GM23248 (cell line): ENCODE results near the gene WDR54. TPM values are rescaled to one million over a fixed set of nuclear protein-coding genes. Genes with fewer than 3 reads are reported as not detected.
A peak's percentile ranks its signal among the peaks of the same experiment; 100 is the strongest.

Experiments
- DNase-seq: peaks from one replicate; pipeline ENCODE4 v3.0.0-alpha.2; 2015
- H2AFZ ChIP-seq: fragments of 200-600 bp; sonication (generic); 2 replicates; pipeline ENCODE4 v1.6.1; 2016; ENCODE audit warnings: antibody characterized with exemption
- H3F3A ChIP-seq: fragments of 200-600 bp; sonication (generic); 2 replicates; pipeline ENCODE4 v1.6.1; 2016; ENCODE audit warnings: mild to moderate bottlenecking, antibody characterized with exemption, mixed run types; ENCODE audit not compliant: insufficient read depth
- H3K27ac ChIP-seq: fragments of 200-600 bp; sonication (generic); 2 replicates; pipeline ENCODE4 v1.5.1; 2016; ENCODE audit warnings: mild to moderate bottlenecking
- H3K27me3 ChIP-seq: fragments of 200-600 bp; sonication (generic); replicated peaks from 2 replicates; pipeline ENCODE4 v1.6.1; 2016; ENCODE audit warnings: mild to moderate bottlenecking; ENCODE audit not compliant: insufficient read depth
- H3K36me3 ChIP-seq: fragments of 200-600 bp; sonication (generic); 2 replicates; pipeline ENCODE4 v1.6.1; 2016; ENCODE audit warnings: low read depth, mild to moderate bottlenecking
- H3K4me1 ChIP-seq: fragments of 200-600 bp; sonication (generic); 2 replicates; pipeline ENCODE4 v1.6.1; 2016; ENCODE audit warnings: mild to moderate bottlenecking; ENCODE audit not compliant: insufficient read depth
- H3K4me2 ChIP-seq: fragments of 200-600 bp; sonication (generic); one replicate; pipeline ENCODE4 v1.6.1; 2016; ENCODE audit warnings: mild to moderate bottlenecking; ENCODE audit not compliant: unreplicated experiment
- H3K4me3 ChIP-seq: fragments of 200-600 bp; sonication (generic); 2 replicates; pipeline ENCODE4 v1.5.1; 2016; ENCODE audit warnings: mild to moderate bottlenecking
- H3K79me2 ChIP-seq: fragments of 200-600 bp; sonication (generic); 2 replicates; pipeline ENCODE4 v1.6.1; 2016; ENCODE audit warnings: mild to moderate bottlenecking; ENCODE audit not compliant: insufficient read depth
- H3K9ac ChIP-seq: fragments of 200-600 bp; sonication (generic); 2 replicates; pipeline ENCODE4 v1.6.1; 2016; ENCODE audit warnings: mild to moderate bottlenecking
- H3K9me2 ChIP-seq: fragments of 200-600 bp; sonication (generic); 2 replicates; pipeline ENCODE4 v1.6.1; 2016; ENCODE audit warnings: mixed run types, mild to moderate bottlenecking, moderate library complexity; ENCODE audit not compliant: insufficient read depth
- H3K9me3 ChIP-seq: fragments of 200-600 bp; sonication (generic); one replicate; pipeline ENCODE4 v1.6.1; 2017; ENCODE audit warnings: low read depth
- H4K20me1 ChIP-seq: fragments of 200-600 bp; sonication (generic); 2 replicates; pipeline ENCODE4 v1.6.0; 2016; ENCODE audit not compliant: insufficient read depth
- EZH2 ChIP-seq: fragments of 200-600 bp; sonication (generic); IDR thresholded peaks from 2 replicates; pipeline ENCODE4 v1.6.1; 2018; ENCODE audit warnings: antibody characterized with exemption, mild to moderate bottlenecking; ENCODE audit not compliant: insufficient read depth, poor library complexity, severe bottlenecking
- EZH2phosphoT487 ChIP-seq: fragments of 200-600 bp; sonication (generic); IDR thresholded peaks from 2 replicates; pipeline ENCODE4 v1.6.1; 2018; ENCODE audit warnings: antibody characterized with exemption, moderate library complexity, mild to moderate bottlenecking, low read depth; ENCODE audit not compliant: insufficient read depth
- WGBS, 2 experiments: methylation state at CpG; one replicate each; pipeline ENCODE4 v1.1.6; 2015 to 2017; ENCODE audit warnings: low lambda C conversion rate in 2 of 2, low coverage in 1 of 2; ENCODE audit errors: missing lambda C conversion rate in 2 of 2; 5-methylcytosine and 5-hydroxymethylcytosine counted together
- in situ Hi-C: fragments of 300-500 bp; cut with MboI; formaldehyde crosslinking; loops from 2 replicates; pipeline ENCODE4 v1.15.0; 2020
- polyA plus RNA-seq: library from polyadenylated mRNA; unstranded; fragments of >200 nt; fragmentation: Nextera tagmentation; extraction: Ambion mirVana; gene quantifications from 2 replicates; pipeline ENCODE4 v1.2.1, GENCODE V29; 2016
- total RNA-seq: library from RNA; depleted of rRNA; stranded (reverse); fragments of >200 nt; shearing (Covaris generic); gene quantifications from 2 replicates; pipeline ENCODE4 v1.2.3, GENCODE V29; 2014

Gene WDR54
- total and polyA plus RNA-seq, 2 experiments from 2014 or later, result 45.0 to 50.8 TPM

DNA sequence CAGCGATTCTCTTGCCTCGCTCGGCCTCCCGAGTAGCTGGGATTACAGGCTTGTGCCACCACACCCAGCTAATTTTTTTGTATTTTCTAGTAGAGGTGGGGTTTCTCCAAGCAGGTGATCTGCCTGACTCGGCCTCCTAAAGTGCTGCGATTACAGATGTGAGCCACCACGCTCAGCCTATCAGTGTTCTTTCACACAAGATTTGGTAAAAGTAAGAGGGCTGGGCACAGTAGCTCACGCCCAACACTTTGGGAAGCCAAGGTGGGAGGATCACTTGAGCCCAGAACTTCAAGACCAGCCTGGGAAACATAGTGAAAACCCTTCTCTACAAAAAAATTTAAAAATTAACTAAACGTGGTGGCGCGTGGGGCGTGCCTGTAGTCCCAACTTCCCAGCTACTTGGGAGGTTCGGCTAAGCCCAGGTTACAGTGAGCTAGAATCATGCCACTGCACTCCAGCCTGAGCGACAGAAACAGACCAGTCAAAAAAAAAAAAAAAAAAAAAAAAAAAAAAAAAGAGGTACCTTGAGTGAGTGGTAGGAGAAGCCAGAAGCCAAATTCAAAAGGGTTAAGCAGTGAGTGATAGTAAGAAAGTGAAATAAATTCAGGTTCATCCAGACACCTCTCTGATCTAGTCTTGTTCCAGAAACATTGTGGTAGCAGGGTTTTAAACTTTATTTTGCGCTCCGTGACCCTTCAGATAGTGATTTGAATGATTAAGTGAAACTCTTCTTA is 50.0 kb downstream of the WDR54 start:
- Histone ChIP-seq H3F3A (peaks cover 33% of the 10 kb centered on the region), H3K36me3 (0 out of 2 replicates have a peak, but pooled peaks cover 4% of the 10 kb centered on the region), H2AFZ (peak overlapping the region; percentile 95), H3K27me3 (no peaks in the 10 kb centered on the region), H3K4me1 (peaks cover 15% of the 10 kb centered on the region), H3K9me2 (no peaks in the 10 kb centered on the region), H4K20me1 (no peaks in the 10 kb centered on the region), H3K4me2 (peak overlapping the region; percentile 85), H3K4me3 (peak overlapping the region; percentile 87), H3K79me2 (peaks cover 14% of the 10 kb centered on the region), H3K9me3 (no peaks in the 10 kb centered on the region), H3K27ac (peak overlapping the region; percentile 87), H3K9ac (peak overlapping the region; percentile 88)
- TF ChIP-seq EZH2 (no peak), EZH2phosphoT487 (no peak)
- in situ Hi-C loops, result no loop called here
- DNase-seq, result peak; percentile 20
- WGBS, 2 experiments, result 45 to 47% methylated on average over 16 of the region's 16 CpGs

- no peaks in the 10 kb centered on the region for H3K9me3 ChIP-seq
- H3K27me3 ChIP-seq, result no peaks in the 10 kb centered on the region
- WGBS, 2 experiments, result 1% methylated on average over 66 of the region's 66 CpGs
- H3K4me3 ChIP-seq, result peak within 1 kb of the TSS; percentile 87
- H3K36me3 ChIP-seq, result 0 out of 2 replicates have a peak, but pooled peaks cover 9% of the 10 kb centered on the region
- peak within 1 kb of the TSS; percentile 85 for H3K4me2 ChIP-seq
- H3K9me2 ChIP-seq, result no peaks in the 10 kb centered on the region
- DNase-seq, result peak; percentile 97
- peak within 1 kb of the TSS; percentile 95 for H2AFZ ChIP-seq
- TF ChIP-seq EZH2phosphoT487 (no peak), EZH2 (no peak)
- peaks cover 17% of the 10 kb centered on the region; the same call in 1 of the 2 replicates for H3K79me2 ChIP-seq
- peak within 1 kb of the TSS; percentile 87 for H3K27ac ChIP-seq
- peak within 1 kb of the TSS; percentile 88 for H3K9ac ChIP-seq
- in situ Hi-C loops, result no loop called here
- H3K4me1 ChIP-seq, result peaks cover 15% of the 10 kb centered on the region
- peaks cover 31% of the 10 kb centered on the region for H3F3A ChIP-seq
- H4K20me1 ChIP-seq, result no peaks in the 10 kb centered on the region
These were observed 50.8 kb downstream of the WDR54 start, which contains the start of gene MRPL53 for GRCh38 chr2:74472086-74472944. Gene MRPL53 (minus strand): TSS chr2:74472680. CDS start chr2:74472660, 20 bp downstream.

GRCh38 chr2:74472945-74473258 is 51.4 kb downstream of the WDR54 start:
- TF ChIP-seq EZH2, result no peak
- TF ChIP-seq EZH2phosphoT487, result no peak
- Histone ChIP-seq H2AFZ (peak overlapping the region; percentile 95), H3K9me2 (no peaks in the 10 kb centered on the region), H3K27ac (peak overlapping the region; percentile 87), H3K27me3 (no peaks in the 10 kb centered on the region), H3K4me2 (peak overlapping the region; percentile 85), H3K79me2 (peaks cover 20% of the 10 kb centered on the region; the same call in 1 of the 2 replicates), H4K20me1 (no peaks in the 10 kb centered on the region), H3K9me3 (no peaks in the 10 kb centered on the region), H3K4me3 (peak overlapping the region; percentile 87), H3F3A (peaks cover 28% of the 10 kb centered on the region), H3K36me3 (0 out of 2 replicates have a peak, but pooled peaks cover 13% of the 10 kb centered on the region), H3K9ac (peak overlapping the region; percentile 88), H3K4me1 (peaks cover 15% of the 10 kb centered on the region)
- in situ Hi-C loops, result no loop called here
- DNase-seq, result no peak
- 8 to 9% methylated on average over 7 of the region's 7 CpGs for WGBS, 2 experiments

- Histone ChIP-seq H3K36me3 (0 out of 2 replicates have a peak, but pooled peaks cover 13% of the 10 kb centered on the region), H3K4me1 (peaks cover 15% of the 10 kb centered on the region), H3K4me3 (no peak overlapping the region), H3K9me3 (no peaks in the 10 kb centered on the region), H3K79me2 (peaks cover 36% of the 10 kb centered on the region), H3K27ac (no peak overlapping the region), H4K20me1 (no peaks in the 10 kb centered on the region), H3K4me2 (no peak overlapping the region), H3K27me3 (no peaks in the 10 kb centered on the region), H3K9ac (no peak overlapping the region), H2AFZ (no peak overlapping the region), H3K9me2 (no peaks in the 10 kb centered on the region), H3F3A (peaks cover 28% of the 10 kb centered on the region)
- in situ Hi-C loops, result no loop called here
- DNase-seq, result no peak
- WGBS, 2 experiments, result 98 to 99% methylated on average over 6 of the region's 6 CpGs
- no peak for TF ChIP-seq EZH2
- TF ChIP-seq EZH2phosphoT487, result no peak
These were observed 53.0 kb downstream of the WDR54 start for GRCh38 chr2:74474481-74474880.
